ENCODE measurements around the gene CD58. TPM values are rescaled to one million over a fixed set of nuclear protein-coding genes. Genes with fewer than 3 reads are reported as not detected.
A peak's percentile ranks its signal among the peaks of the same experiment; 100 is the strongest.

The CD58 gene
- total RNA-seq, 1 experiment from 2014 or later: 18.9 TPM

DNA sequence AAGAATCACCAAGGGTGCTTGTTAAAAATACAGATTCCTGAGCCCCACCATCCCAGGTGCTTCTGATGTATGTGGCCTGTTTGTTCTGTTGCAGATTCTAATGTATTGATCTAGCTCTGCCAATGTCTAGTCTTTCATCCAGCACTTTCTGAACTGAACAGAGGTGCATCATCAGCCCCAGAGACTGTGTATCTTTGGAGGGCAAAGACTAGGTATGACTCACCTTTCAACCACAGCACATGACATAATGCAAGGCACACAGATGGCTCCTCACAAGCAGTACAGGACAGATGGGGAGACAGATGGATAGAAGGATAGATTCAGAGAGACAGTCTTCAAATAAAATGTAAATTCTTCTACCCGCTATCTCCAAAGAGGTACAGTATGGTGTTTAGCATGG, 32.3 kb downstream of the CD58 start:
- Mint-ChIP-seq H3K36me3 (ENCODE audit: insufficient read depth, unreplicated experiment) (peaks cover 27% of the 10 kb centered on the region), H3K27ac (ENCODE audit: unreplicated experiment) (no peak overlapping the region), H3K27me3 (ENCODE audit: unreplicated experiment) (no peaks in the 10 kb centered on the region), H3K9me3 (ENCODE audit: low read depth, unreplicated experiment) (no peaks in the 10 kb centered on the region), H3K4me3 (ENCODE audit: low read depth, unreplicated experiment) (no peak overlapping the region), H3K4me1 (ENCODE audit: low read depth, unreplicated experiment) (peaks cover 29% of the 10 kb centered on the region)
- DNase-seq: peak; percentile 10
- no TSS peak for BruUV-seq (replicated peaks)
- CTCF ChIA-PET: interaction anchor here (0.6 kb wide), 1 partner anchor 118 kb away, joined by 8 read pairs; no protein-coding TSS in a partner anchor
- TF ChIP-seq, protein P1, sequence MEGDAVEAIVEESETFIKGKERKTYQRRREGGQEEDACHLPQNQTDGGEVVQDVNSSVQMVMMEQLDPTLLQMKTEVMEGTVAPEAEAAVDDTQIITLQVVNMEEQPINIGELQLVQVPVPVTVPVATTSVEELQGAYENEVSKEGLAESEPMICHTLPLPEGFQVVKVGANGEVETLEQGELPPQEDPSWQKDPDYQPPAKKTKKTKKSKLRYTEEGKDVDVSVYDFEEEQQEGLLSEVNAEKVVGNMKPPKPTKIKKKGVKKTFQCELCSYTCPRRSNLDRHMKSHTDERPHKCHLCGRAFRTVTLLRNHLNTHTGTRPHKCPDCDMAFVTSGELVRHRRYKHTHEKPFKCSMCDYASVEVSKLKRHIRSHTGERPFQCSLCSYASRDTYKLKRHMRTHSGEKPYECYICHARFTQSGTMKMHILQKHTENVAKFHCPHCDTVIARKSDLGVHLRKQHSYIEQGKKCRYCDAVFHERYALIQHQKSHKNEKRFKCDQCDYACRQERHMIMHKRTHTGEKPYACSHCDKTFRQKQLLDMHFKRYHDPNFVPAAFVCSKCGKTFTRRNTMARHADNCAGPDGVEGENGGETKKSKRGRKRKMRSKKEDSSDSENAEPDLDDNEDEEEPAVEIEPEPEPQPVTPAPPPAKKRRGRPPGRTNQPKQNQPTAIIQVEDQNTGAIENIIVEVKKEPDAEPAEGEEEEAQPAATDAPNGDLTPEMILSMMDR (IDR thresholded peaks at IDR 0.05; ENCODE audit: unreplicated experiment): no peak
- intact Hi-C loops (cut with micrococcal nuclease; ENCODE audit: unreplicated experiment): no loop called here

DNA sequence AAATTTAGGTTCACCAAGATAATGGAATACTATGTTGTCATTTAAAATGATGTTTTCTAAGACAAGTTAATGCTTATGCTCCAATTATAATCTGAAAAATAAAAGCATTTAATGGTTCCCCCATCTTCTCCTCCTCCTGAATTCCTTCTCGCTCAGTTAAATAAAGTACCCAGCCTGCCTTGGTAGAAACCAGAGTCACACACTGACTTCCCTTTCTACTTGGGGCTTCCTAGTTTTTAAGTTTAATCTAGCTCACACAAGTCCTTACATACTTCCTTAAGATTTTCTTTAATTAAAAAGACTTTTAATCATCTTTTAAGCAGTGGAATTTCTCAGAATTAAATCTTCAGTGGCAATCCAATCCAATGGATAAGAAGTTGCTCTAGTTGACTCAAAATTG, 32.9 kb downstream of the CD58 start:
- no TSS peak for BruUV-seq (replicated peaks)
- peaks cover 23% of the 10 kb centered on the region for H3K36me3 Mint-ChIP-seq (ENCODE audit: insufficient read depth, unreplicated experiment)
- peaks cover 29% of the 10 kb centered on the region for H3K4me1 Mint-ChIP-seq (ENCODE audit: low read depth, unreplicated experiment)
- H3K4me3 Mint-ChIP-seq (ENCODE audit: low read depth, unreplicated experiment): no peak overlapping the region
- H3K9me3 Mint-ChIP-seq (ENCODE audit: low read depth, unreplicated experiment): no peaks in the 10 kb centered on the region
- H3K27me3 Mint-ChIP-seq (ENCODE audit: unreplicated experiment): no peaks in the 10 kb centered on the region
- CTCF ChIA-PET: no interaction called here
- intact Hi-C loops (cut with micrococcal nuclease; ENCODE audit: unreplicated experiment): no loop called here
- no peak overlapping the region for H3K27ac Mint-ChIP-seq (ENCODE audit: unreplicated experiment)
- no peak for DNase-seq
- TF ChIP-seq, protein P1 (IDR thresholded peaks at IDR 0.05; ENCODE audit: unreplicated experiment): no peak

DNA sequence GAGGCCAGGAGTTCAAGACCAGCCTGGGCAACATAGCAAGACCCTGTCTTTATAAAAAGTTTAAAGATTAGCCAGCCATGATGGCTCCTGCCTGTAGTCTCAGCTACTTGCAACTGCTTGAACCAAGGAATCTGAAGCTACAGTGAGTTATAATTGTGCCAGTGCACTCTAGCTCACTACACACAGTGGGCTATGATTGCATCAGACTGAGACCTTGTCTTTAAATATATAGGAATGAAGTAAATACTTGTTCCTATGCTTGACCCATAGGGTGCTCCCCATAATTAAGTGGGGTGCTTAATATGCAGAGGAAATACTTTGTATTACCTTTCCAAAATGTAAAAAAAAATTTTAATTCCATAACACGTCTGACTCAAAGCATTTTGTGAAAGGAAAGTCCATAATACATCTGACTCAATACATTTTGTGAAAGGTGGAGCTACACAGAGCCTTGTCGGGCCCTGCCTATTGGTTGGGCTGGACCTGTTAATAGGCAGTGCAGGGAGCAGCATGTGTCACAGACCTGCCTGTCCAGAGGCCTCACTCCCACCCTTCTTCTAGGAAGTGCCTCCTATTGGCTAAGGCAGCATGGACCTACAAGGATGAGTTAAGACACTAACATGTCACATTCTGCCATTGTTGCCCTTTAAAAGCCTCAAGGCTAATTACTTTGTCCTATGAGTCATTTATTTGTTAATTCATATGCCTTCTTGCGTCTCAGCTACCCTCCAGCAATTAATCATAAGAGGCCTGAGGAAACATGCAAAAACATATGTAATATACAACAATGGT, 33.6 kb downstream of the CD58 start:
- CTCF ChIA-PET: no interaction called here
- TF ChIP-seq, protein P1 (IDR thresholded peaks at IDR 0.05; ENCODE audit: unreplicated experiment): no peak
- intact Hi-C loops (cut with micrococcal nuclease; ENCODE audit: unreplicated experiment): no loop called here
- Mint-ChIP-seq H3K4me3 (ENCODE audit: low read depth, unreplicated experiment) (no peak overlapping the region), H3K4me1 (ENCODE audit: low read depth, unreplicated experiment) (peaks cover 29% of the 10 kb centered on the region), H3K27me3 (ENCODE audit: unreplicated experiment) (no peaks in the 10 kb centered on the region), H3K27ac (ENCODE audit: unreplicated experiment) (no peak overlapping the region), H3K36me3 (ENCODE audit: insufficient read depth, unreplicated experiment) (peaks cover 23% of the 10 kb centered on the region), H3K9me3 (ENCODE audit: low read depth, unreplicated experiment) (no peaks in the 10 kb centered on the region)
- no TSS peak for BruUV-seq (replicated peaks)
- no peak for DNase-seq

DNA sequence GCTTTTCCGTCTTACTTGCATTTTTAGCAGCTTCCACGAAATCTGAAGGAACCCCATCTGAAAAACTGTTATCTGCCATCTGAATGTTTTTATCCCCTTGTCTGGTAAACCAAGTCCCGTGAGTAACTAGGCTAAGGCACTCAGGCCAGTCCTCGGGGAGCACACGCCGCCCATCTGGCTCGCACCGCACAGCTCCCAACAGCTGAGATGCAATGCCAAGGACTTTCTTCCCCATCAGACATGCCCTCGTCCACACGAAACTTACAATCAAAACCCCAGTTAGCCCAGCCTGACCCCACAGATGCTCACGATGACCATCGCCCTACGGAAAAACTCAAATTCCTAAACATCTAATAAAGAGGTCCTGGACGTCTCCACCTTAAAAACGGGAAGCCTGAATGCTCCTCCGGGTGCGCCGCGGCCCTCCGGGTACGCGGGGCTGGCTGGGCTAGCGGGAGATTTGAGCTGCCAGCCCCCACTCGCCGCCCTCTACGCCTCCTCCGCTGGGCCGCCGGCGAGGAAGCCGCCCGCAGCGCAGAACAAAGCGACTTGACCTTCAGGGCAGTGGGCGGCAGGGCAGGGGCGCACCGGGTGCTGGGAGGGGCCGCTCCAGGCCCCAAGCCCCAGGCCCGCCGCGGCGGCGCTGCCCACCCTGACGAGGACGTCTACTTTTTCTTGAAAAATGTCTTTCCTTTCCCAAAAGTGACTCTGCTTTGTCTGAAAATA, 36.6 kb downstream of the CD58 start:
- H3K27me3 Mint-ChIP-seq (ENCODE audit: unreplicated experiment): no peaks in the 10 kb centered on the region
- H3K4me1 Mint-ChIP-seq (ENCODE audit: low read depth, unreplicated experiment): peaks cover 21% of the 10 kb centered on the region
- peak overlapping the region; percentile 5 for H3K27ac Mint-ChIP-seq (ENCODE audit: unreplicated experiment)
- peaks cover 21% of the 10 kb centered on the region for H3K36me3 Mint-ChIP-seq (ENCODE audit: insufficient read depth, unreplicated experiment)
- BruUV-seq (replicated peaks): no TSS peak
- no peak for DNase-seq
- CTCF ChIA-PET: no interaction called here
- H3K4me3 Mint-ChIP-seq (ENCODE audit: low read depth, unreplicated experiment): no peak overlapping the region
- no peaks in the 10 kb centered on the region for H3K9me3 Mint-ChIP-seq (ENCODE audit: low read depth, unreplicated experiment)
- intact Hi-C loops (cut with micrococcal nuclease; ENCODE audit: unreplicated experiment): no loop called here
- TF ChIP-seq, protein P1 (IDR thresholded peaks at IDR 0.05; ENCODE audit: unreplicated experiment): no peak

Measured in Calu3 (cell line).